HG03066 (cell line): ENCODE measurements around the gene AKAP8.
"Not testable (repeated sequence)": the region's sequence is repeated elsewhere in the genome, so short reads cannot be mapped to it uniquely, and the experiment has no call there.

Source experiments
- ATAC-seq: cut with Tn5 transposase; IDR thresholded peaks from one replicate; pipeline ENCODE4 v1.9.1; 2021; ENCODE audit warnings: low read depth; ENCODE audit not compliant: unreplicated experiment

The AKAP8 gene

GRCh38 chr19:15379083-15379998 lies at the start of gene AKAP8:
AKAP8 (minus strand) TSS chr19:15379787; CDS start chr19:15379731, 56 bp downstream.
- peak; percentile 73 for ATAC-seq

GRCh38 chr19:15427991-15428471 lies 48.4 kb upstream of the AKAP8 start:
- ATAC-seq = no peak

GRCh38 chr19:15427350-15427700 lies 47.7 kb upstream of the AKAP8 start:
- ATAC-seq = no peak

GRCh38 chr19:15426485-15427349 lies 47.1 kb upstream of the AKAP8 start:
- no peak for ATAC-seq

GRCh38 chr19:15425321-15425950 lies 45.8 kb upstream of the AKAP8 start:
- ATAC-seq = no peak

- no peak for ATAC-seq
Measured at GRCh38 chr19:15424692-15425272, 45.2 kb upstream of the AKAP8 start.

GRCh38 chr19:15424121-15424520 lies 44.5 kb upstream of the AKAP8 start:
- no peak for ATAC-seq

- ATAC-seq = no peak
Measured at GRCh38 chr19:15423130-15423529, 43.5 kb upstream of the AKAP8 start.

- ATAC-seq = no peak
Measured at GRCh38 chr19:15422296-15423075, 42.9 kb upstream of the AKAP8 start.

GRCh38 chr19:15421721-15422260 lies 42.2 kb upstream of the AKAP8 start:
- no peak for ATAC-seq

GRCh38 chr19:15421136-15421695 lies 41.6 kb upstream of the AKAP8 start:
- no peak for ATAC-seq

GRCh38 chr19:15419413-15420025 lies 39.9 kb upstream of the AKAP8 start:
- ATAC-seq = no peak

- ATAC-seq = peak; percentile 93
Measured at GRCh38 chr19:15418579-15419412, 39.2 kb upstream of the AKAP8 start, which contains the start of gene AKAP8L. AKAP8L (minus strand) TSS chr19:15418988; CDS start chr19:15418923, 65 bp downstream.

- ATAC-seq = no peak
Measured at GRCh38 chr19:15418231-15418578, 38.6 kb upstream of the AKAP8 start.

GRCh38 chr19:15417699-15418098 lies 38.1 kb upstream of the AKAP8 start:
- ATAC-seq = no peak

GRCh38 chr19:15412832-15413231 lies 33.2 kb upstream of the AKAP8 start:
- no peak for ATAC-seq

- not testable (repeated sequence) for ATAC-seq
Measured at GRCh38 chr19:15411351-15411750, 31.8 kb upstream of the AKAP8 start.

- no peak for ATAC-seq
Measured at GRCh38 chr19:15404780-15405211, 25.2 kb upstream of the AKAP8 start.
